Lung microvascular endothelial cell (primary cell): ENCODE results near the gene PLET1. TPM values are rescaled to one million over a fixed set of nuclear protein-coding genes. Genes with fewer than 3 reads are reported as not detected.

ENCODE experiments used
- DNase-seq, 2 donors: peaks; one replicate each; pipeline versions ENCODE4 v3.0.0 to v3.0.0-alpha.2; 2010; ENCODE audit warnings: low read depth in 2 of 2
- total RNA-seq: library from RNA; depleted of rRNA; stranded (reverse); fragments of >200 nt; gene quantifications from 2 replicates; pipeline ENCODE4 v1.2.1, GENCODE V29; 2014

The PLET1 gene
- total RNA-seq, result not detected in 2 replicates

GRCh38 chr11:112260490-112260889 is at the start of gene PLET1:
Gene PLET1, minus strand, starts transcription at chr11:112260860. Its CDS starts 271 bp downstream, at chr11:112260589.
- peak in 1 of 2 donors; percentile 56 for DNase-seq

GRCh38 chr11:112310419-112310818 is 49.8 kb upstream of the PLET1 start:
- DNase-seq, result peak in 1 of 2 donors; percentile 16

GRCh38 chr11:112308651-112309050 is 48.0 kb upstream of the PLET1 start:
- no peak for DNase-seq

- DNase-seq, result no peak
These were observed 47.0 kb upstream of the PLET1 start for GRCh38 chr11:112307616-112308015.

- no peak for DNase-seq
These were observed 45.6 kb upstream of the PLET1 start for GRCh38 chr11:112306230-112306629.

- DNase-seq, result no peak
These were observed 44.3 kb upstream of the PLET1 start for GRCh38 chr11:112304914-112305313.

- no peak for DNase-seq
These were observed 43.0 kb upstream of the PLET1 start for GRCh38 chr11:112303616-112304015.

GRCh38 chr11:112302226-112302868 is 41.7 kb upstream of the PLET1 start:
- DNase-seq, result no peak

- no peak for DNase-seq
These were observed 39.6 kb upstream of the PLET1 start for GRCh38 chr11:112300094-112300786.

GRCh38 chr11:112298535-112298934 is 37.9 kb upstream of the PLET1 start:
- no peak for DNase-seq

- DNase-seq, result no peak
These were observed 36.7 kb upstream of the PLET1 start for GRCh38 chr11:112297248-112297866.

- no peak for DNase-seq
These were observed 35.4 kb upstream of the PLET1 start for GRCh38 chr11:112296044-112296443.

- DNase-seq, result peak in 1 of 2 donors; percentile 8
These were observed 34.2 kb upstream of the PLET1 start for GRCh38 chr11:112294688-112295340.

GRCh38 chr11:112293614-112294013 is 33.0 kb upstream of the PLET1 start:
- no peak for DNase-seq

- DNase-seq, result peak in 1 of 2 donors; percentile 80
These were observed 32.2 kb upstream of the PLET1 start for GRCh38 chr11:112292785-112293407.

- DNase-seq, result no peak
These were observed 31.5 kb upstream of the PLET1 start for GRCh38 chr11:112292188-112292587.

- no peak for DNase-seq
These were observed 30.5 kb upstream of the PLET1 start for GRCh38 chr11:112291191-112291590.

- no peak for DNase-seq
These were observed 29.8 kb upstream of the PLET1 start for GRCh38 chr11:112290493-112290850.

GRCh38 chr11:112289588-112290492 is 29.2 kb upstream of the PLET1 start:
- DNase-seq, result peak; percentile 69 to 73

- no peak for DNase-seq
These were observed 27.4 kb upstream of the PLET1 start for GRCh38 chr11:112288021-112288420.

GRCh38 chr11:112285841-112286311 is 25.2 kb upstream of the PLET1 start:
- peak in 1 of 2 donors; percentile 14 for DNase-seq
